Measurements from ENCODE around the gene CACNA2D4. TPM values are rescaled to one million over a fixed set of nuclear protein-coding genes. Genes with fewer than 3 reads are reported as not detected.

The CACNA2D4 gene
- total RNA-seq, 2 experiments from 2014 or later = 2.1 to 2.7 TPM

GRCh38 chr12:1922075-1922709 is 3.7 kb upstream of the CACNA2D4 start:
- H3K27me3 Mint-ChIP-seq (ENCODE audit: low read depth) = peaks cover 4% of the 10 kb centered on the region
- H3K9me3 Mint-ChIP-seq = no peaks in the 10 kb centered on the region
- intact Hi-C loops (cut with micrococcal nuclease) = no loop called here
- CTCF ChIA-PET = interaction anchor here (1.0 kb wide), 1 partner anchor 265 kb away, joined by 3 read pairs; no protein-coding TSS in a partner anchor
- H3K4me1 Mint-ChIP-seq (ENCODE audit: low read depth) = peaks cover 9% of the 10 kb centered on the region
- no peak for DNase-seq
- no peak overlapping the region for H3K27ac Mint-ChIP-seq
- no peak overlapping the region for H3K4me3 Mint-ChIP-seq
- H3K36me3 Mint-ChIP-seq (ENCODE audit: low read depth) = no peaks in the 10 kb centered on the region

GRCh38 chr12:1920971-1921370 is 2.5 kb upstream of the CACNA2D4 start:
- H3K27ac Mint-ChIP-seq = no peak overlapping the region

GRCh38 chr12:1920436-1920835 is 2.0 kb upstream of the CACNA2D4 start:
- no peak for DNase-seq
- Mint-ChIP-seq H3K36me3 (ENCODE audit: low read depth) (no peaks in the 10 kb centered on the region), H3K27me3 (ENCODE audit: low read depth) (peaks cover 4% of the 10 kb centered on the region), H3K9me3 (no peaks in the 10 kb centered on the region), H3K27ac (no peak overlapping the region), H3K4me3 (no peak overlapping the region), H3K4me1 (ENCODE audit: low read depth) (peaks cover 22% of the 10 kb centered on the region)
- intact Hi-C loops (cut with micrococcal nuclease) = no loop called here
- CTCF ChIA-PET = interaction anchor here (1.3 kb wide), 1 partner anchor 19 kb away, joined by 8 read pairs; no protein-coding TSS in a partner anchor

More at GRCh38 chr12:1920971-1921370, 2.5 kb upstream of the CACNA2D4 start:
- H3K27me3 Mint-ChIP-seq (ENCODE audit: low read depth) = peaks cover 4% of the 10 kb centered on the region
- H3K4me1 Mint-ChIP-seq (ENCODE audit: low read depth) = peaks cover 17% of the 10 kb centered on the region
- H3K36me3 Mint-ChIP-seq (ENCODE audit: low read depth) = no peaks in the 10 kb centered on the region
- CTCF ChIA-PET = interaction anchor here (1.3 kb wide), 1 partner anchor 18 kb away, joined by 8 read pairs; no protein-coding TSS in a partner anchor
- no peaks in the 10 kb centered on the region for H3K9me3 Mint-ChIP-seq
- no peak overlapping the region for H3K4me3 Mint-ChIP-seq
- intact Hi-C loops (cut with micrococcal nuclease) = no loop called here
- no peak for DNase-seq

- intact Hi-C loops (cut with micrococcal nuclease) = no loop called here
- Mint-ChIP-seq H3K27me3 (ENCODE audit: low read depth) (peaks cover 4% of the 10 kb centered on the region), H3K9me3 (no peaks in the 10 kb centered on the region), H3K4me1 (ENCODE audit: low read depth) (peaks cover 20% of the 10 kb centered on the region), H3K27ac (no peak overlapping the region), H3K36me3 (ENCODE audit: low read depth) (no peaks in the 10 kb centered on the region), H3K4me3 (no peak overlapping the region)
- CTCF ChIA-PET = interaction anchor here (1.3 kb wide), 1 partner anchor 20 kb away, joined by 8 read pairs; no protein-coding TSS in a partner anchor
- DNase-seq = no peak
These were observed 1.3 kb upstream of the CACNA2D4 start for GRCh38 chr12:1919763-1920162.

GRCh38 chr12:1919284-1919683 is 832 bp upstream of the CACNA2D4 start:
- Mint-ChIP-seq H3K27me3 (ENCODE audit: low read depth) (peaks cover 4% of the 10 kb centered on the region), H3K4me1 (ENCODE audit: low read depth) (peaks cover 15% of the 10 kb centered on the region), H3K4me3 (no peak overlapping the region), H3K27ac (no peak overlapping the region), H3K9me3 (no peaks in the 10 kb centered on the region), H3K36me3 (ENCODE audit: low read depth) (no peaks in the 10 kb centered on the region)
- CTCF ChIA-PET = interaction anchor here (2.6 kb wide), 1 partner anchor 20 kb away, joined by 8 read pairs; no protein-coding TSS in a partner anchor
- intact Hi-C loops (cut with micrococcal nuclease) = no loop called here
- DNase-seq = no peak

GRCh38 chr12:1918884-1919236 is 408 bp upstream of the CACNA2D4 start:
- Mint-ChIP-seq H3K9me3 (no peaks in the 10 kb centered on the region), H3K4me1 (ENCODE audit: low read depth) (peaks cover 15% of the 10 kb centered on the region), H3K27me3 (ENCODE audit: low read depth) (peaks cover 4% of the 10 kb centered on the region), H3K4me3 (no peak overlapping the region), H3K36me3 (ENCODE audit: low read depth) (no peaks in the 10 kb centered on the region), H3K27ac (no peak overlapping the region)
- no peak for DNase-seq
- intact Hi-C loops (cut with micrococcal nuclease) = no loop called here
- CTCF ChIA-PET = interaction anchor here (2.6 kb wide), 1 partner anchor 21 kb away, joined by 8 read pairs; no protein-coding TSS in a partner anchor

GRCh38 chr12:1917172-1918070 is 1.0 kb downstream of the CACNA2D4 start:
- DNase-seq = no peak
- Mint-ChIP-seq H3K4me3 (no peak overlapping the region), H3K36me3 (ENCODE audit: low read depth) (no peaks in the 10 kb centered on the region), H3K4me1 (ENCODE audit: low read depth) (peaks cover 15% of the 10 kb centered on the region), H3K9me3 (no peaks in the 10 kb centered on the region), H3K27me3 (ENCODE audit: low read depth) (peaks cover 4% of the 10 kb centered on the region), H3K27ac (no peak overlapping the region)
- intact Hi-C loops (cut with micrococcal nuclease) = no loop called here
- CTCF ChIA-PET = interaction anchor here (0.5 to 2.6 kb wide), 3 partner anchors 10 to 22 kb away, joined by 3 to 8 read pairs (median 7); no protein-coding TSS in a partner anchor

- H3K27ac Mint-ChIP-seq = no peak overlapping the region
- no peaks in the 10 kb centered on the region for H3K36me3 Mint-ChIP-seq (ENCODE audit: low read depth)
- peaks cover 4% of the 10 kb centered on the region for H3K27me3 Mint-ChIP-seq (ENCODE audit: low read depth)
- no peak overlapping the region for H3K4me3 Mint-ChIP-seq
- CTCF ChIA-PET = interaction anchor here (1.2 to 2.6 kb wide), 4 partner anchors 23 to 282 kb away, joined by 3 to 11 read pairs (median 7); no protein-coding TSS in a partner anchor
- DNase-seq = no peak
- peaks cover 15% of the 10 kb centered on the region for H3K4me1 Mint-ChIP-seq (ENCODE audit: low read depth)
- no peaks in the 10 kb centered on the region for H3K9me3 Mint-ChIP-seq
- intact Hi-C loops (cut with micrococcal nuclease) = no loop called here
These were observed 1.9 kb downstream of the CACNA2D4 start for GRCh38 chr12:1916371-1917171.

GRCh38 chr12:1915082-1915968 is 3.1 kb downstream of the CACNA2D4 start:
- peak overlapping the region; percentile 5 for H3K27ac Mint-ChIP-seq
- peaks cover 2% of the 10 kb centered on the region for H3K27me3 Mint-ChIP-seq (ENCODE audit: low read depth)
- H3K36me3 Mint-ChIP-seq (ENCODE audit: low read depth) = no peaks in the 10 kb centered on the region
- intact Hi-C loops (cut with micrococcal nuclease) = no loop called here
- H3K4me3 Mint-ChIP-seq = no peak overlapping the region
- H3K4me1 Mint-ChIP-seq (ENCODE audit: low read depth) = peaks cover 15% of the 10 kb centered on the region
- CTCF ChIA-PET = interaction anchor here (1.2 to 1.5 kb wide), 4 partner anchors 24 to 280 kb away, joined by 3 to 11 read pairs (median 4); no protein-coding TSS in a partner anchor
- no peaks in the 10 kb centered on the region for H3K9me3 Mint-ChIP-seq
- DNase-seq = peak; percentile 56

- CTCF ChIA-PET = interaction anchor here (0.6 to 1.6 kb wide), 3 partner anchors 26 to 771 kb away, joined by 3 to 6 read pairs (median 5); no protein-coding TSS in a partner anchor
- DNase-seq = no peak
- Mint-ChIP-seq H3K27ac (no peak overlapping the region), H3K4me1 (ENCODE audit: low read depth) (peaks cover 15% of the 10 kb centered on the region), H3K27me3 (ENCODE audit: low read depth) (peaks cover 2% of the 10 kb centered on the region), H3K36me3 (ENCODE audit: low read depth) (peaks cover 1% of the 10 kb centered on the region), H3K4me3 (no peak overlapping the region), H3K9me3 (no peaks in the 10 kb centered on the region)
- intact Hi-C loops (cut with micrococcal nuclease) = no loop called here
These were observed 4.1 kb downstream of the CACNA2D4 start for GRCh38 chr12:1914114-1914911.
